ENCODE measurements around the gene PGA5.

GRCh38 chr11:61287338-61287977, 46.5 kb downstream of the PGA5 start:
- TF ChIP-seq, protein P1, sequence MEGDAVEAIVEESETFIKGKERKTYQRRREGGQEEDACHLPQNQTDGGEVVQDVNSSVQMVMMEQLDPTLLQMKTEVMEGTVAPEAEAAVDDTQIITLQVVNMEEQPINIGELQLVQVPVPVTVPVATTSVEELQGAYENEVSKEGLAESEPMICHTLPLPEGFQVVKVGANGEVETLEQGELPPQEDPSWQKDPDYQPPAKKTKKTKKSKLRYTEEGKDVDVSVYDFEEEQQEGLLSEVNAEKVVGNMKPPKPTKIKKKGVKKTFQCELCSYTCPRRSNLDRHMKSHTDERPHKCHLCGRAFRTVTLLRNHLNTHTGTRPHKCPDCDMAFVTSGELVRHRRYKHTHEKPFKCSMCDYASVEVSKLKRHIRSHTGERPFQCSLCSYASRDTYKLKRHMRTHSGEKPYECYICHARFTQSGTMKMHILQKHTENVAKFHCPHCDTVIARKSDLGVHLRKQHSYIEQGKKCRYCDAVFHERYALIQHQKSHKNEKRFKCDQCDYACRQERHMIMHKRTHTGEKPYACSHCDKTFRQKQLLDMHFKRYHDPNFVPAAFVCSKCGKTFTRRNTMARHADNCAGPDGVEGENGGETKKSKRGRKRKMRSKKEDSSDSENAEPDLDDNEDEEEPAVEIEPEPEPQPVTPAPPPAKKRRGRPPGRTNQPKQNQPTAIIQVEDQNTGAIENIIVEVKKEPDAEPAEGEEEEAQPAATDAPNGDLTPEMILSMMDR (IDR thresholded peaks at IDR 0.05; ENCODE audit: poor library complexity, severe bottlenecking): no peak
- TF ChIP-seq EZH2 (IDR thresholded peaks at IDR 0.05; ENCODE audit: borderline replicate concordance, insufficient read depth, low read length, poor library complexity, severe bottlenecking): no peak
- TF ChIP-seq REST (IDR thresholded peaks at IDR 0.05; ENCODE audit: borderline replicate concordance): no peak

All from neural cell (in vitro differentiated cells).